HG03097 (cell line): ENCODE results near the gene FBLN2.
"Not testable (repeated sequence)": the region's sequence is repeated elsewhere in the genome, so short reads cannot be mapped to it uniquely, and the experiment has no call there.

Experiments
- ATAC-seq: cut with Tn5 transposase; IDR thresholded peaks from one replicate; pipeline ENCODE4 v1.9.1; 2021; ENCODE audit not compliant: unreplicated experiment, low FRiP score

Gene FBLN2

GRCh38 chr3:13544951-13545651 lies 3.8 kb upstream of the FBLN2 start:
- ATAC-seq, result no peak

DNA sequence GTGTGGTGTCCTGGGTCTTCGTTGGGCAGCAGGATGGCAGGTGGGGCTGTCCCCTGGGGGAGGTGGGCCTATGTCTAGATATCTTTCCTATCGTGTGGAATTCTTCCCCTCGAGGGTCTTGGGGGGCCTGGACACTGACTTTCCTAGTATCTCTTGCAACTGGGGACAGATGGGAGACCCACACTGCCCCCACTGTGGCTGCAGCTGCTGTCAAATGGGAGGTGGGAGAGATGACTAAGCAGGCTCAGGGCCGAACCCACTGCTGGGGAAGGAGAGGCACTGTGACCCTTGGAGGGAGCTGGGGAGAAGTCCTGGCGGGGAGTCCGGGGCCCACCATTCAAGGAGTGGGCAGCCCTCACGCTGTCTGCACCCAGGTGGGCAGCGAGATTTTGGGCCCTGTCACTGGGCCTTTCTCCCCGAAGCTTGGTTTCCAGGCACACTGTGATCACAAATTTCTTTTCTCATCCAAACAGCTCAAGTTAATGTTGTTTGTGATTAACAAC lies 2.9 kb upstream of the FBLN2 start:
- ATAC-seq, result no peak

DNA sequence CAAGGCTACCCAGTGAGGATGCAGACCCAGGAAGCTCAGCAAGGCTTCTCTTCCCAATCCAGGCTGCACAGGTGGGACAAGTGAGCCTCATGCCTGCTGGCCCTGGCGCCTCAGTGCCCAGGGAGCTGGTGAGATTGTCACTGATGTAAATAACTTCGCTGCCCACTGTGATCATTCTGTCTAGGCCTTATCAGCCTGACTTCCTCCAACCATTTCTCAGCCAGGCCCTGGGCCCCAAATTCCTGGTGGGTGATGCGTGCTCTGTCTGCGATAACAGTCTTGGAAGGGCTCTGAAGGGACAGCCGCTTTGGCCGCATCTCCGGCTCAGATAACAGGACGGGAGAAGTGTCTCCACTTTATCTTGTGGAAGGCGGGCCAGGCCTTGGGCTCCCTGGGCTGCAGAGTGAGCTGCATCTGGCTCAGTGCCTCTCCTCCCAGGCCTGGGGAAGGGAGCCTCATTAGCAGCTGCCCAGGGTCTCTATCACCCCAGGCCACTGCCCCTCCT lies 2.2 kb upstream of the FBLN2 start:
- ATAC-seq, result no peak

GRCh38 chr3:13547591-13548371 lies 1.1 kb upstream of the FBLN2 start:
- no peak for ATAC-seq

DNA sequence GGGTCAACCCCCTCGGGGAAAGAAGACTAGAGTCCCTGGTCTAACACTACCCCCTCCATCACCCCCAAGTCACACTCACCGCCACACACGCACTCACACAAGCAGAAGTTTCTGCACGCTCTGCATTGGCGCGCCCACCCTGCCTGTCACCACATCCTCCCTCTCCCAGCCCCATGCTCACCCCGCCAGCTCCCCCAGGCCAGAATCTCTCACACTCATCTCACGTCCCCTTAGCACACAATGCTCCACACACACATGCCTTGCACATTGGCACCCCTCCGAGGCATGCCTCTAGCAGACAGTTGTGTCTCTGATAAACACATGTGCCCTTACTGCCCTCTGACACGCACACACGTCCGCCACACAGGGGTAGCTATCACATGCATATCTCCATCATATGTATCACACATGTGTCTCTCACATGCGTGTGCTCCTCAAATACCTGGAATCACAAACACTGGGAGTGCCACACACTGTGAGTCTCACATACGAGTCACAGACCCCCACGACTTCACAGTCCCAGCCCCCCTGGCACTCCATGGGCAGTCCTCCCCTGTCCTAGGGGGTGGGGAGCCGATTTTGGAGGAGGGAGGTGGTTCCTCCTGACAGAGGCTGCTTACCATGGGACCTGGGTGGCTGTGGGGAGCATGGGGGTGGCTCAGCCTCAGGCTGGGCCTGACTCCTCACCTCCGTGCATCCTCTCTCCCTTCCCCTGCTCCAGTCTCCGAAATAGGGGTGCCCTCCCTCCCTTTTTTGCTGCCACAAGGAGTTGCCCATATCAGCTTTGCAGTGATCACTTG lies 898 bp downstream of the FBLN2 start:
- ATAC-seq, result no peak

GRCh38 chr3:13550423-13550690 lies 1.4 kb downstream of the FBLN2 start:
- ATAC-seq, result no peak

- ATAC-seq, result no peak
Observed at GRCh38 chr3:13550791-13551360, 2.0 kb downstream of the FBLN2 start.

DNA sequence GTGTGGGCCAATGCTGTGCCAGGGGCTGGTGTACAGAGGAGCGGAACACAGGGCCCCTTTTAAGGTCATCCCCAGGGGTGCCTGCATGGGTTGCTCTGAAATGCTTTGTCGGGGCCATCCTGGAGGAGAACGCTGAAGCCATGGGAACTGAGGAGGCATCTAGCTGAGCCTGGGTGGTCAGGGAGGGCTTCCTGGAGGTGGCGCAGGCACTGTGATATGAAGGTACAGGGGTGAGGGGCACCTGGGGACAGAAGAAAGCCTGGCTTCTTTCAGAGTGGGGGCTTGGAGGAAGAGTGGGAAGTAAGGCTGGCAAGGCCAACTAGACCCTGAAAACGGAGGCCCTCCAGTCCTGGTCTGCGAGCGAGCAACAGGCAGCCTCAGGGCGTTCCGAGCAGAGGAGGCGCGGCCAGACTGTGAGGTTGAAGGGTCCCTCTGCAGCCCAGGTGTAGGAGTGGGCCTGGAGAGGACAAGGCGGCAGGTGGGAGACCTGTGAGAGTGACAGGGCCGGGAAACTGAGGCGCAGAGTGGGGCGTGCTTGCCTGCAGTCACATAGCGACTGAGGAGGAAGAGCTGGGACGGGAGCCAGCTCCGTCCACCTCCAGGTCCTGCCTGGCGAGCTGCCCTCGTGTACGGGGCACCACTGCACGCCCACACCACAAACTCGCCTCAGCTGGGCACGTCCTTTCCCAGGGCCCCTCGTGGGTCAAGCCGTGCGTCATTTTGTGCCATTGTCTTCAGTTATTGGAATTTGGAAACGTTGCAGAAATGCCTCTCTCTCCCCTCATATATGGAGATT lies 4.1 kb downstream of the FBLN2 start:
- ATAC-seq, result no peak

DNA sequence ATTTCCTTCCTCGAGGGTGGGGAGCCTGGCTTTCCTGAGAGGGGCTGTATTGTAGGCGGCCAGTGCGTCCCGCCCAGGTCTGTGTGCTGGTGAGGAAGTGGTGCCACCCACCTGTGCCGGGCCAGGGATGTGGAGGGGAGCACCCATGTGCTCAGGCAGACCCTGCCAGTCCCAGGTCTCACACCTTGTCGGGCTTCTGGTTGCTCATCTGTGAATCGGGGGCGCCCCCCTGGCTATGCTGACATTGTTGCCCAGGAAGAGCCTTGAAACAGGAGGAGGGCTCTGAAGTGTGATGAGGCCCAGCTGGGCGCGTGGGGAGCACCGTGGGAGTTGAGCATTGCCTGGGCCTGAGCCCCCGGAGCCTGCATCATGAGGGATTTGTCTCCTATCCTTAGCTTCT lies 4.8 kb downstream of the FBLN2 start:
- no peak for ATAC-seq

DNA sequence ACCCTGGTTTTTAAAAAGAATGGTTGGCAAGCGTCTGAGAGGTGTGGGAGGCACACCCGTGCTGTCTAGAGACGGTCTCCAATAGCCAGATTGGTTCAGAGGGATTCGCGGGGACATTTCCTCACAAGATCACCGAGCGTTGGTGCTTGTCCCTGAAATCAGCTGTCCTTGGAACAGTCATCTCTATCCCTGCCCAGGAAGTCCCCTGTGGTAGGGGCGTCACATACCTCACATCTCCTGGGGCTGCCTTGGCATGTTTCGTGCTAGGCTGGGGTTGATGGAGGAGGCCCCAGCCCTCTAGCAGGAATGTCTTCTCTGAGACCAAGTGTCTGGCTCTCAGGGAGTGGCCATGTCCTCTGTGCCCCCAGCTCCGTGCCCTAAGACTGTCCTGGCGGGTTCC lies 6.8 kb downstream of the FBLN2 start:
- ATAC-seq, result no peak

DNA sequence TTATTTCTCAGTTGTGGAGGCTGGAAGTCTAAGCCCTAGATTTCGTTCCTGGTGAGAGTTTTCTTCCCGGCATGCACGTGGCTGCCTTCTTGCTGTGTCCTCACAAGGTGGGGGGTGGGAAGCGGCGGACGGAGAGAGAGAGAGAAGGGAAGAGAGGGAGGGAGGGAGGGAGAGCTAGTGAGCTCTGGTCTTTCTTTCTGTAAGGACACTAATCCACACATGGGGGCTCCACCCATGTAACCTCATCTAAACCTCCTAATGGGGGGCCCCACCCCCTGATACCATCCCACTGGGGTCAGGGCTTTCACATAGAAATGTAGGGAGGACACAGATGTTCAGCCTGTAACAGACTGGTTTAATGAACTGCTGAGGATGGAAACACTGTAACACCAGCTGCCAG lies 7.3 kb downstream of the FBLN2 start:
- ATAC-seq, result no peak

DNA sequence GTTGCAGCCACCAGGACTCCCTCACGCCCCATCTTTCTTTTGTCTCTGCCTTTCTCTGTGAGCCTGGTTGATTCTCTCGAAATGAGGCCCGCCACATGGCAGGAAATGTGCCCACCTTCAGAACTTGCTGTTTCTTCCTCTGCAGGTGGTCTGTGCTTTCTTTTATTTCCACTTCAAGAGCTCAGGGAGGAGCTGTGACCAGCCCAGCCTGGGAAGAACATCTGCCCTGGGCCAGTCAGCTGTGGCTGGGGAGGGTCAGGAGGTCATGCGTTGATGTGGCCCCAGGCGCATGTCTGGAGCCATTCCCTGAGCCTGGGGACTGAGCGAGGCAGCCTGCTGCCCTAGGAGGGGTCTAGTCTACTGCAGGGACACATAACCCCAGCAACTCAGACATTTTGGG lies 8.0 kb downstream of the FBLN2 start:
- no peak for ATAC-seq

GRCh38 chr3:13557417-13557816 lies 8.5 kb downstream of the FBLN2 start:
- no peak for ATAC-seq

DNA sequence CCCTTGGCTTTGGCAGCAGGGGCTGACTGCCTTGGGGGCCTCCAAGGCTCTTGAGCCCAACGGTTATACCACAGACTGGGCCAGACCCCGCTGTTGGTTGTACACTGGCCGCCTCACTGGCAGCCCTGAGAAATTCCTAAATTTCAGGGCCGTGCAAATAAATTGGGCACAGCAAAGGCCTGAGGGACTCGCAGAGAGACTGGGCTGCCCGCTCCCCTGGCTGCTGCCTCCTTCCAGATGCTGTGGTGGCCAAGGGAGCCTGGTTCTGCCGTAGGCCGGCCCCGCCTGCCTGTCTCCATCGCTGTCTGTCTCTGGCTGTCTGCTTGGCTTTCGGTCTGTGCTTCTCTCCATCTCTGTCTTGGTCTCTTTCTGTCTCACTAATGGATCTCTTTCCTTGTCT lies 9.0 kb downstream of the FBLN2 start:
- no peak for ATAC-seq

- ATAC-seq, result no peak
Observed at GRCh38 chr3:13558651-13559050, 9.7 kb downstream of the FBLN2 start.

- ATAC-seq, result no peak
Observed at GRCh38 chr3:13559764-13560525, 11.0 kb downstream of the FBLN2 start.

- ATAC-seq, result no peak
Observed at GRCh38 chr3:13561376-13561775, 12.5 kb downstream of the FBLN2 start.

DNA sequence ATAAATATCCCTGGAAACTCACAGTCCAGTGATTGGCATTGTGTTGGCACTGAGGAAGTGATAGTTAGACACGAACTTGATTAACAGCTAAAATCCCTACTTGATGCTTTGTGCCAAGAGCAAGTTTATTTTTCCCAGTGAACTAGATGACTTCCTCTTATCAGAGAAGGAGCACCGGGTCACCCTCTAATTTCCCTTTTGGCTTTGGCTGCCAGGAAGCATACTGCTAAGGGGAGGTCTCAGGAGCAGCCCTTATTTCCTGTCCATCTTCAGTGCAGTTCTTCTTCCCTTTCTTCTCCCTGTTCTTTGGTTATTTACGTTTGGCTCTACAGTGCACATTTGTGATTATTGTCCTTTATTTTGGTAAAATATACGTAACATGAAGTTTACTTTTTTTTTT lies 13.0 kb downstream of the FBLN2 start:
- no peak for ATAC-seq

DNA sequence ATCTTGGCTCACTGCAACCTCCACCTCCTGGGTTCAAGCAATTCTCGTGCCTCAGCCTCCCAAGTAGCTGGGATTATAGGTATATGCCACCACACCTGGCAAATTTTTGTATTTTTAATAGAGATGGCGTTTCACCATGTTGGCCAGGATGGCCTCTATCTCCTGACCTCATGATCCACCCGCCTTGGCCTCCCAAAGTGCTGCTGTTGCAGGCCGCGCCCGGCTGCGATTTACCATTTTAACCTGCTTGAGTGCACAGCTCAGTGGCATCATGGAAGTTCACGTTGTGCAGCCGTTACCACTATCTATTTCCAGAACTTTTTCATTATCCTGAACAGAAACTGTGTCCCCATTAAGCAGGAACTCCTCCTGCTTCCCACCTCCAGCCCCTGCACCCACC lies 13.5 kb downstream of the FBLN2 start:
- ATAC-seq, result not testable (repeated sequence)
